HCT116 (cell line): ENCODE results near the gene SSC4D. TPM values are rescaled to one million over a fixed set of nuclear protein-coding genes. Genes with fewer than 3 reads are reported as not detected.

Experiments used
- ATAC-seq: fragments of 200-7000 bp; cut with Tn5 transposase; 2 replicates; pipeline ENCODE4 v1.9.1; 2020; ENCODE audit warnings: mild to moderate bottlenecking, moderate library complexity
- BruUV-seq: library from RNA; stranded (reverse); fragments of 400-500 nt; replicated peaks from 2 replicates; lab custom pipeline; 2021; lab: Mats Ljungman, UMichigan
- CTCF ChIA-PET: fragments of 300-600 bp; sonication (Branson Sonifier 250); formaldehyde crosslinking; loops from one replicate; lab custom pipeline; 2021; ENCODE audit warnings: antibody characterized with exemption; lab: Charles Lee
- POLR2A ChIA-PET: fragments of 300-600, 350-600 bp; sonication (Branson Sonifier 250); formaldehyde crosslinking; loops from one replicate; lab custom pipeline; 2021; ENCODE audit warnings: antibody characterized with exemption; lab: Charles Lee
- RAD21 ChIA-PET, 2 experiments: fragments of 300-600 bp; sonication (Branson Sonifier 250); formaldehyde crosslinking; loops; one replicate each; lab custom pipeline; 2023; ENCODE audit warnings: low total read pairs in 2 of 2; ENCODE audit not compliant: uncharacterized antibody in 2 of 2, unreplicated experiment in 2 of 2, low non-redundant PET in 1 of 2; lab: Charles Lee
- DNase-seq: peaks from one replicate; pipeline ENCODE4 v3.0.0-alpha.2; 2010; ENCODE audit warnings: low read depth, low spot score
- H2AFZ ChIP-seq: fragments of 200-600 bp; shearing (Covaris generic), sonication (generic); 2 replicates; pipeline ENCODE4 v1.6.1; 2017; ENCODE audit warnings: low read depth, mixed run types, mixed read lengths, antibody characterized with exemption, low read length; ENCODE audit not compliant: poor library complexity, severe bottlenecking
- H3K27ac ChIP-seq: 2 replicates; pipeline ENCODE4 v1.5.1; 2012; ENCODE audit warnings: low read depth, low read length
- H3K27me3 ChIP-seq: fragments of 200-600 bp; sonication (generic); 2 replicates; pipeline ENCODE4 v1.6.1; 2016; ENCODE audit warnings: mixed run types, low read length, mixed read lengths; ENCODE audit not compliant: insufficient read depth
- H3K36me3 ChIP-seq, 2 experiments: fragments of 200-500 bp in 1 of 2; fragments of 200-600 bp in 1 of 2; sonication (Bioruptor generic) in 1 of 2; sonication (generic) in 1 of 2; 2 replicates each; pipeline versions ENCODE4 v1.5.1 to v1.6.1; 2014 to 2016; ENCODE audit warnings: low read length in 2 of 2, inconsistent platforms in 1 of 2, mixed read lengths in 1 of 2, mixed run types in 1 of 2; ENCODE audit not compliant: insufficient read depth in 2 of 2, control insufficient read depth in 1 of 2
- H3K4me1 ChIP-seq, 2 experiments: fragments of 200-600 bp in 1 of 2; sonication (generic) in 1 of 2; 2 replicates each; pipeline versions ENCODE4 v1.5.1 to v1.6.1; 2012 to 2017; ENCODE audit warnings: low read length in 2 of 2, inconsistent platforms in 1 of 2, mild to moderate bottlenecking in 1 of 2, mixed read lengths in 1 of 2, mixed run types in 1 of 2, moderate library complexity in 1 of 2; ENCODE audit not compliant: insufficient read depth in 2 of 2, control insufficient read depth in 1 of 2
- H3K4me2 ChIP-seq: fragments of 200-600 bp; sonication (generic); 2 replicates; pipeline ENCODE4 v1.6.1; 2017; ENCODE audit warnings: mixed run types, low read length, mixed read lengths
- H3K4me3 ChIP-seq, 2 experiments: fragments of 200-600 bp in 1 of 2; sonication (generic) in 1 of 2; replicated peaks in 1 of 2; 2 replicates each; pipeline ENCODE4 v1.5.1; 2011 to 2016; ENCODE audit warnings: low read length in 2 of 2, control low read depth in 1 of 2, low read depth in 1 of 2, mild to moderate bottlenecking in 1 of 2, mixed read lengths in 1 of 2, mixed run types in 1 of 2
- H3K79me2 ChIP-seq: fragments of 200-600 bp; sonication (generic); 2 replicates; pipeline ENCODE4 v1.6.1; 2017; ENCODE audit warnings: mild to moderate bottlenecking, mixed run types, low read length, moderate library complexity, mixed read lengths; ENCODE audit not compliant: insufficient read depth
- H3K9ac ChIP-seq: fragments of 200-600 bp; sonication (generic); 2 replicates; pipeline ENCODE4 v1.6.1; 2016; ENCODE audit warnings: low read length, mixed read lengths
- H3K9me2 ChIP-seq: fragments of 200-600 bp; sonication (generic), shearing (Covaris generic); 2 replicates; pipeline ENCODE4 v1.6.1; 2017; ENCODE audit warnings: mixed run types, mild to moderate bottlenecking, moderate library complexity; ENCODE audit not compliant: insufficient read depth
- H3K9me3 ChIP-seq, 2 experiments: fragments of 200-500 bp in 1 of 2; fragments of 200-600 bp in 1 of 2; sonication (Bioruptor generic) in 1 of 2; sonication (generic) in 1 of 2; 2 replicates each; pipeline ENCODE4 v1.6.1; 2014 to 2017; ENCODE audit warnings: low read length in 2 of 2, mixed read lengths in 2 of 2, inconsistent platforms in 1 of 2, low read depth in 1 of 2, mild to moderate bottlenecking in 1 of 2, mixed run types in 1 of 2, moderate library complexity in 1 of 2; ENCODE audit not compliant: control insufficient read depth in 1 of 2, insufficient read depth in 1 of 2
- H4K20me1 ChIP-seq: fragments of 200-600 bp; sonication (generic), shearing (Covaris generic); 2 replicates; pipeline ENCODE4 v1.6.1; 2017; ENCODE audit warnings: mixed run types, mild to moderate bottlenecking, moderate library complexity; ENCODE audit not compliant: insufficient read depth
- ATF3 ChIP-seq: IDR thresholded peaks from 2 replicates; pipeline ENCODE4 v1.6.1; 2012
- EGR1 ChIP-seq: IDR thresholded peaks from 2 replicates; pipeline ENCODE4 v1.6.1; 2012; ENCODE audit warnings: low read depth
- ELF1 ChIP-seq: IDR thresholded peaks from 2 replicates; pipeline ENCODE4 v1.6.1; 2012; ENCODE audit warnings: low read depth, borderline replicate concordance
- POLR2AphosphoS5 ChIP-seq: IDR thresholded peaks from 2 replicates; pipeline ENCODE4 v1.6.1; 2011; ENCODE audit warnings: mild to moderate bottlenecking, low read depth, low read length, moderate library complexity
- REST ChIP-seq: IDR thresholded peaks from 2 replicates; pipeline ENCODE4 v1.6.1; 2012; ENCODE audit warnings: low read depth
- SIN3A ChIP-seq: IDR thresholded peaks from 2 replicates; pipeline ENCODE4 v1.6.1; 2012; ENCODE audit warnings: low read depth
- intact Hi-C: fragments of 100-400 bp; cut with micrococcal nuclease; formaldehyde crosslinking; loops from 2 replicates; pipeline ENCODE4 v1.10.0; 2022
- total RNA-seq: library from RNA; stranded (reverse); gene quantifications from one replicate; pipeline ENCODE4 v1.2.1, GENCODE V29; 2021; ENCODE audit not compliant: unreplicated experiment

Gene SSC4D
- total RNA-seq, 1 experiment from 2014 or later = 1.1 TPM

DNA sequence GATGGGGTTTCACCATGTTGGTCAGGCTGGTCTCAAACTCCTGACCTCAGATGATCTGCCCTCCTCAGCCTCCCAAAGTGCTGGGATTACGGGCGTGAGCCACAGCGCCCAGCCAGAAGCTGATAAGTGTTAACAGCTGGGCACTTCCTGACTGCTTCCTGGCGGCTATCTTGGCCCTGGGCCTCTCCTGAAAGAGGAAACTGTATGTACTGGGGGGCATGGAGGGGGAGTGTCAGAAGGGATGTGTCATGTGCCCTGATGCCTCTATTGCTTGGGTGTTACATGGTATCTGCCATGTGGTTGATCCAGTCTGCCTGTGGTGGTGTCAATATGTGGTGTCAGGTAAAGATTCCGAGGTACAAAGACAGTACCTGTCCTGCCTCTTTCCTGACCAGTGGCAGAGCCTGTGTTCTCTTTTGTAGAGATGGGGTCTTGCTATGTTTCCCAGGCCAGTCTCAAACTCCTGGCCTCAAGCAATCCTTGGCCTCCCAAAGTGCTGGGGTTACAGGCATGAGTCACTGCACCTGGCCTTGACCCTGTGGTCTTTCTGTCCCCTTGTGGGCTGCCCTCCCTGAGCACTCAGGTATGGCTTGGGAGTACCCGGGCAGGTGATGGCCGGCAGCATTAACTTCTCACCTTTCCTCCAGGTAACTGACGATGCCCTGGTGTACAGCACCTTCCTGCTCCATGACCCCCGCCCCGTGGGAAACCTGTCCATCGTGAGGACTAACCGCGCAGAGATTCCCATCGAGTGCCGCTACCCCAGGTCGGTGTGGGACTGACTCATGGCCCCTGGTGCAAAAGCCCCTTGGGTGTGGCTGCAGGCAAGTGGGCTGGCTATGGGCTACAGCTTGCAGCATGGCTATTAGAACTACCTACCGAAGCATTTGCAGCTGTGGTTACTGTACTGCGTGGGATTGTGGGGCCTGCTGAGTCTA, 19.6 kb upstream of the SSC4D start:
- TF ChIP-seq POLR2AphosphoS5 (no peak), ATF3 (no peak), SIN3A (no peak)
- TF ChIP-seq, all 23 proteins: peak for 0
- CTCF ChIA-PET = no interaction called here
- Histone ChIP-seq H3K4me1 (peaks cover 2 to 18% of the 10 kb centered on the region in 2 experiments; a peak in 3 of 4 replicates), H3K4me2 (no peak overlapping the region), H3K79me2 (no peaks in the 10 kb centered on the region), H4K20me1 (no peaks in the 10 kb centered on the region), H3K36me3 (no peaks in the 10 kb centered on the region), H3K27ac (no peak overlapping the region), H2AFZ (no peak overlapping the region), H3K27me3 (no peaks in the 10 kb centered on the region), H3K9me3 (no peaks in the 10 kb centered on the region), H3K9me2 (no peaks in the 10 kb centered on the region), H3K9ac (no peak overlapping the region), H3K4me3 (no peak overlapping the region)
- POLR2A ChIA-PET = no interaction called here
- no peak for ATAC-seq
- no peak for DNase-seq
- RAD21 ChIA-PET = interaction anchor here in 1 of 2 experiments (0.6 kb wide), 1 partner anchor 169 kb away, joined by 4 read pairs; no protein-coding TSS in a partner anchor
- intact Hi-C loops = no loop called here
- BruUV-seq = no TSS peak

GRCh38 chr7:76428149-76428823, 18.8 kb upstream of the SSC4D start:
- Histone ChIP-seq H3K27ac (no peak overlapping the region), H2AFZ (no peak overlapping the region), H3K4me2 (no peak overlapping the region), H3K9me3 (no peaks in the 10 kb centered on the region), H3K4me3 (no peak overlapping the region), H3K79me2 (no peaks in the 10 kb centered on the region), H3K36me3 (no peaks in the 10 kb centered on the region), H3K27me3 (no peaks in the 10 kb centered on the region), H3K9ac (no peak overlapping the region), H4K20me1 (no peaks in the 10 kb centered on the region), H3K4me1 (peaks cover 11 to 27% of the 10 kb centered on the region in 2 experiments), H3K9me2 (no peaks in the 10 kb centered on the region)
- CTCF ChIA-PET = interaction anchor here (1.0 kb wide), 1 partner anchor 10 kb away, joined by 3 read pairs; no protein-coding TSS in a partner anchor
- ATAC-seq = no peak
- TF ChIP-seq EGR1 = no peak
- TF ChIP-seq REST = no peak
- TF ChIP-seq ELF1 = no peak
- no peak for DNase-seq
- intact Hi-C loops = no loop called here
- RAD21 ChIA-PET = no interaction called here
- POLR2A ChIA-PET = no interaction called here
- no TSS peak for BruUV-seq
